ENCODE results near the gene EEIG2.
A peak's percentile ranks its signal among the peaks of the same experiment; 100 is the strongest.

EEIG2 gene

GRCh38 chr1:108585313-108585712 lies 25.4 kb downstream of the EEIG2 start:
- no peak for DNase-seq

GRCh38 chr1:108590441-108590840 lies 30.5 kb downstream of the EEIG2 start:
- peak; percentile 8 for DNase-seq

- DNase-seq: peak; percentile 10
Observed at GRCh38 chr1:108590957-108591356, 31.1 kb downstream of the EEIG2 start.

- DNase-seq: peak; percentile 60
Observed at GRCh38 chr1:108591466-108591865, 31.6 kb downstream of the EEIG2 start.

GRCh38 chr1:108592030-108592759 lies 32.3 kb downstream of the EEIG2 start:
- DNase-seq: no peak

GRCh38 chr1:108593448-108593847 lies 33.5 kb downstream of the EEIG2 start:
- no peak for DNase-seq

GRCh38 chr1:108595507-108595906 lies 35.6 kb downstream of the EEIG2 start:
- peak; percentile 14 for DNase-seq

GRCh38 chr1:108597041-108597440 lies 37.1 kb downstream of the EEIG2 start:
- DNase-seq: no peak

GRCh38 chr1:108598340-108598739 lies 38.4 kb downstream of the EEIG2 start:
- DNase-seq: no peak

GRCh38 chr1:108600504-108600903 lies 40.6 kb downstream of the EEIG2 start:
- DNase-seq: no peak

- DNase-seq: no peak
Observed at GRCh38 chr1:108601708-108602410, 42.0 kb downstream of the EEIG2 start.

- DNase-seq: no peak
Observed at GRCh38 chr1:108605633-108606032, 45.7 kb downstream of the EEIG2 start.

- DNase-seq: no peak
Observed at GRCh38 chr1:108606478-108606877, 46.6 kb downstream of the EEIG2 start.

- DNase-seq: no peak
Observed at GRCh38 chr1:108609483-108610049, 49.7 kb downstream of the EEIG2 start.
